K562 (cell line): ENCODE data around the gene CCL11. TPM values are rescaled to one million over a fixed set of nuclear protein-coding genes. Genes with fewer than 3 reads are reported as not detected.

ENCODE experiments used
- ATAC-seq: fragments of 200-7000 bp; cut with Tn5 transposase; 3 replicates; pipeline ENCODE4 v1.9.1; 2020; ENCODE audit warnings: moderate library complexity
- BruUV-seq: library from RNA; stranded (reverse); fragments of 400-500 nt; replicated peaks from 2 replicates; lab custom pipeline; 2021; lab: Mats Ljungman, UMichigan
- CTCF ChIA-PET: fragments of 300-600 bp; formaldehyde crosslinking; extraction: SDS; loops from one replicate; lab custom pipeline; 2021; ENCODE audit warnings: low intra/inter-chr PET ratio; lab: Yijun Ruan, JAX
- POLR2A ChIA-PET: fragments of 300-600, 350-650 bp; sonication (Branson Sonifier 250); formaldehyde crosslinking; extraction: SDS; loops from one replicate; lab custom pipeline; 2021; ENCODE audit warnings: antibody characterized with exemption, inconsistent platforms; lab: Yijun Ruan, JAX
- DNase-seq, 4 experiments: peaks; one replicate each; pipeline versions ENCODE4 v3.0.0 to v3.0.0-alpha.2; 2011 to 2018; ENCODE audit warnings: low spot score in 3 of 4, mixed read lengths in 3 of 4; ENCODE audit errors: extremely low read depth in 1 of 4
- FAIRE-seq: peaks from 2 replicates; lab custom pipeline; 2011; peaks lifted over from hg19 to GRCh38; lab: Jason Lieb, UNC
- H2AFZ ChIP-seq: 2 replicates; pipeline ENCODE4 v1.6.0; 2011; ENCODE audit warnings: low read depth, low read length, control low read depth, inconsistent platforms
- H3K27ac ChIP-seq: fragments of 200-600 bp; 3 replicates; pipeline ENCODE4 v1.8.0; 2011; ENCODE audit warnings: low read depth, mild to moderate bottlenecking, control low read depth, inconsistent platforms, low read length, moderate library complexity, mixed read lengths; ENCODE audit errors: extremely low read depth
- H3K27me3 ChIP-seq, 2 experiments: fragments of 300-600 bp in 1 of 2; 2 replicates in 1 of 2; 3 replicates in 1 of 2; pipeline versions ENCODE4 v1.6.0 to v1.8.0; 2011; ENCODE audit warnings: inconsistent platforms in 2 of 2, low read length in 2 of 2, mild to moderate bottlenecking in 1 of 2, mixed read lengths in 1 of 2, moderate library complexity in 1 of 2; ENCODE audit not compliant: control insufficient read depth in 2 of 2, insufficient read depth in 2 of 2
- H3K36me3 ChIP-seq: fragments of 300-600 bp; 3 replicates; pipeline ENCODE4 v1.8.0; 2011; ENCODE audit warnings: mild to moderate bottlenecking, low read length, inconsistent platforms; ENCODE audit not compliant: control insufficient read depth, insufficient read depth
- H3K4me1 ChIP-seq, 2 experiments: fragments of 200-600 bp in 1 of 2; replicated peaks in 1 of 2; 2 replicates in 1 of 2; 3 replicates in 1 of 2; pipeline versions ENCODE4 v1.5.1 to v1.8.0; 2011; ENCODE audit warnings: inconsistent platforms in 2 of 2, low read length in 2 of 2, mild to moderate bottlenecking in 1 of 2, mixed read lengths in 1 of 2, moderate library complexity in 1 of 2; ENCODE audit not compliant: control insufficient read depth in 2 of 2, insufficient read depth in 2 of 2
- H3K4me2 ChIP-seq: 2 replicates; pipeline ENCODE4 v1.6.1; 2011; ENCODE audit warnings: low read length, control low read depth, inconsistent platforms, mixed read lengths; ENCODE audit not compliant: insufficient read depth
- H3K4me3 ChIP-seq: fragments of 200-600 bp; sonication (generic), shearing (Covaris generic); 2 replicates; pipeline ENCODE4 v1.5.1; 2016; ENCODE audit warnings: control low read depth, inconsistent platforms
- H3K79me2 ChIP-seq: fragments of 200-600 bp; 3 replicates; pipeline ENCODE4 v1.8.0; 2011; ENCODE audit warnings: low read length, inconsistent platforms; ENCODE audit not compliant: control insufficient read depth, insufficient read depth
- H3K9ac ChIP-seq, 2 experiments: 2 replicates each; pipeline versions ENCODE4 v1.6.0 to v1.6.1; 2011; ENCODE audit warnings: low read depth in 2 of 2, low read length in 2 of 2, control low read depth in 1 of 2, inconsistent platforms in 1 of 2, mild to moderate bottlenecking in 1 of 2, mixed read lengths in 1 of 2; ENCODE audit not compliant: insufficient read depth in 1 of 2
- H3K9me1 ChIP-seq: one replicate; pipeline ENCODE4 v1.6.0; 2011; ENCODE audit warnings: inconsistent platforms, mild to moderate bottlenecking, low read length, moderate library complexity; ENCODE audit not compliant: control insufficient read depth, insufficient read depth
- H3K9me3 ChIP-seq: replicated peaks from 2 replicates; pipeline ENCODE4 v1.5.1; 2011; ENCODE audit warnings: low read depth, low read length, inconsistent platforms; ENCODE audit not compliant: control insufficient read depth, insufficient read depth
- H4K20me1 ChIP-seq: replicated peaks from 2 replicates; pipeline ENCODE4 v1.6.1; 2011; ENCODE audit warnings: low read length, inconsistent platforms, mixed read lengths; ENCODE audit not compliant: control insufficient read depth, insufficient read depth
- ATF1 ChIP-seq, 2 experiments: fragments of 450-650 bp in 1 of 2; IDR thresholded peaks; 2 replicates each; pipeline ENCODE4 v1.6.1; 2016; ENCODE audit warnings: missing compliant biosample characterization in 1 of 2, missing genetic modification characterization in 1 of 2
- BCLAF1 ChIP-seq, 2 experiments: fragments of 450-650 bp in 1 of 2; IDR thresholded peaks; 2 replicates each; pipeline ENCODE4 v1.6.1; 2011 to 2017; ENCODE audit warnings: low read depth in 2 of 2, antibody characterized with exemption in 1 of 2, borderline replicate concordance in 1 of 2, low read length in 1 of 2, mild to moderate bottlenecking in 1 of 2, mixed read lengths in 1 of 2; ENCODE audit not compliant: control insufficient read depth in 1 of 2
- FOXK2 ChIP-seq, 2 experiments: fragments of 450-650 bp; IDR thresholded peaks in 1 of 2; conservative IDR thresholded peaks in 1 of 2; 2 replicates each; pipeline ENCODE4 v1.6.1; 2016; ENCODE audit warnings: low read depth in 2 of 2, mild to moderate bottlenecking in 1 of 2
- HOMEZ ChIP-seq: fragments of 250-450 bp; sonication (Bioruptor Pico); IDR thresholded peaks from 2 replicates; pipeline ENCODE4 v1.4.0; 2020; ENCODE audit warnings: mild to moderate bottlenecking, moderate library complexity
- PTRF ChIP-seq: fragments of 450-650 bp; IDR thresholded peaks from 2 replicates; pipeline ENCODE4 v1.6.1; 2016; ENCODE audit warnings: mild to moderate bottlenecking, missing genetic modification characterization, missing compliant biosample characterization
- RFX7 ChIP-seq: fragments of 250-450 bp; sonication (Bioruptor Pico); IDR thresholded peaks from 2 replicates; pipeline ENCODE4 v1.5.1; 2021; ENCODE audit warnings: mild to moderate bottlenecking
- RNF219 ChIP-seq: fragments of 250-450 bp; sonication (Bioruptor Pico); IDR thresholded peaks from 2 replicates; pipeline ENCODE4 v1.5.0; 2022; ENCODE audit warnings: mild to moderate bottlenecking
- RUNX1 ChIP-seq: sonication (generic); IDR thresholded peaks from 2 replicates; pipeline ENCODE4 v1.6.1; 2016; ENCODE audit warnings: antibody characterized with exemption, low read depth
- ZNF24 ChIP-seq: fragments of 450-650 bp; IDR thresholded peaks from 2 replicates; pipeline ENCODE4 v1.6.1; 2016
- ZNF41 ChIP-seq: fragments of 250-450 bp; sonication (Bioruptor Pico); conservative IDR thresholded peaks from 2 replicates; pipeline ENCODE4 v1.4.0; 2020; ENCODE audit warnings: mild to moderate bottlenecking
- ZNF592 ChIP-seq: fragments of 450-650 bp; IDR thresholded peaks from 2 replicates; pipeline ENCODE4 v1.6.1; 2017; ENCODE audit warnings: antibody characterized with exemption, mild to moderate bottlenecking
- ZNF780A ChIP-seq: fragments of 250-450 bp; sonication (Bioruptor Pico); IDR thresholded peaks from 2 replicates; pipeline ENCODE4 v1.5.0; 2021; ENCODE audit warnings: mild to moderate bottlenecking
- WGBS: fragments of 100-300 bp; shearing (Covaris generic); methylation state at CpG from one replicate; pipeline ENCODE4 v1.1.6; 2016; ENCODE audit warnings: low coverage, mixed read lengths; ENCODE audit not compliant: insufficient coverage; ENCODE audit errors: missing lambda C conversion rate; 5-methylcytosine and 5-hydroxymethylcytosine counted together
- in situ Hi-C: fragments of 300-500 bp; cut with MboI; formaldehyde crosslinking; loops from 4 replicates; pipeline ENCODE4 v1.15.0; 2018; ENCODE audit warnings: inconsistent platforms, mixed read lengths
- intact Hi-C: fragments of 100-400 bp; cut with micrococcal nuclease; formaldehyde crosslinking; loops from 2 replicates; pipeline ENCODE4 v1.14.2; 2022
- polyA plus RNA-seq, 8 experiments: library from polyadenylated mRNA; depleted of rRNA in 4 of 8; stranded (reverse) in 5 of 8; unstranded in 3 of 8; fragments of >200 nt; fragmentation: Nextera tagmentation in 2 of 8; fragmentation: Illumina TruSeq in 1 of 8; extraction: Ambion mirVana in 2 of 8; extraction: Trizol in 1 of 8; gene quantifications; 2 replicates each; pipeline versions ENCODE4 v1.2.1 to v1.2.3, GENCODE V29; 2011 to 2014; ENCODE audit warnings: inconsistent platforms in 1 of 8, missing spikeins in 1 of 8
- total RNA-seq, 7 experiments: library from RNA; depleted of rRNA in 6 of 7; stranded (reverse); fragments of >200 nt in 6 of 7; fragmentation: Illumina TruSeq in 2 of 7; extraction: Trizol in 2 of 7; gene quantifications; 2 replicates each; pipeline versions ENCODE4 v1.2.1 to v1.2.3, GENCODE V29; 2011 to 2021; ENCODE audit warnings: low replicate concordance in 1 of 7

Gene CCL11
- total and polyA plus RNA-seq, 9 of the 15 experiments (the other 6 are each of a cell fraction or from before 2014, with no cell fraction given) = not detected

- H3K27ac ChIP-seq = no peak overlapping the region
- no peaks in the 10 kb centered on the region for H3K36me3 ChIP-seq
- 3% methylated on average over 3 of the region's 3 CpGs for WGBS
- no peaks in the 10 kb centered on the region for H3K4me1 ChIP-seq
- in situ Hi-C loops (no loop called here), intact Hi-C loops (no loop called here)
- no peak for ATAC-seq
- no peaks in the 10 kb centered on the region; a peak in 1 of 5 replicates for H3K27me3 ChIP-seq
- no TSS peak for BruUV-seq
- H3K9ac ChIP-seq = no peak overlapping the region
- no peak overlapping the region for H3K4me2 ChIP-seq
- DNase-seq = no peak
- ChIA-PET POLR2A (no interaction called here), CTCF (no interaction called here)
- no peak overlapping the region for H3K4me3 ChIP-seq
- H3K9me3 ChIP-seq = no peaks in the 10 kb centered on the region
- H2AFZ ChIP-seq = no peak overlapping the region
- no peaks in the 10 kb centered on the region for H3K79me2 ChIP-seq
- no peaks in the 10 kb centered on the region for H3K9me1 ChIP-seq
- H4K20me1 ChIP-seq = no peaks in the 10 kb centered on the region
- no peak for FAIRE-seq
- TF ChIP-seq RUNX1 (no peak), HOMEZ (no peak), BCLAF1 (IDR thresholded peaks at IDR 0.05; ENCODE audit: borderline replicate concordance in 1 of 2, control insufficient read depth in 1 of 2, low read depth in 2 of 2, low read length in 1 of 2) (no peak), ATF1 (CRISPR knock-in tag; IDR thresholded peaks at IDR 0.05) (no peak), ATF1 (tag; IDR thresholded peaks at IDR 0.05) (no peak), PTRF (tag) (no peak), ZNF41 (no peak), ZNF592 (no peak), FOXK2 (conservative IDR thresholded peaks at IDR 0.05 in 1 of 2, IDR thresholded peaks at IDR 0.05 in 1 of 2; ENCODE audit: low read depth in 2 of 2) (no peak), RFX7 (CRISPR knock-in tag) (no peak), ZNF780A (no peak), RNF219 (CRISPR knock-in tag) (no peak), ZNF24 (no peak)
Observed at GRCh38 chr17:34265711-34266110, 19.8 kb upstream of the CCL11 start.
